ENCODE data around the gene PUS10. TPM values are rescaled to one million over a fixed set of nuclear protein-coding genes. Genes with fewer than 3 reads are reported as not detected.

Gene PUS10
- total and polyA plus RNA-seq, 2 of the 13 experiments (the other 11 are each of a cell fraction or from before 2014, with no cell fraction given) = 41.4 to 44.3 TPM

- ATAC-seq = no peak
- H3K9ac ChIP-seq (ENCODE audit: insufficient read depth, low read depth, low read length) = no peak overlapping the region
- H3K27ac ChIP-seq (ENCODE audit: extremely low read length, insufficient read depth, low read length) = no peak overlapping the region
- no peak overlapping the region for H2AFZ ChIP-seq (ENCODE audit: low read length)
- H3K4me2 ChIP-seq (ENCODE audit: low read depth, low read length) = no peak overlapping the region
- no peaks in the 10 kb centered on the region for H3K4me1 ChIP-seq (ENCODE audit: insufficient read depth, low read length)
- TF ChIP-seq SSRP1 (CRISPR knock-in tag; IDR thresholded peaks at IDR 0.05) = no peak
- TF ChIP-seq, protein P1, sequence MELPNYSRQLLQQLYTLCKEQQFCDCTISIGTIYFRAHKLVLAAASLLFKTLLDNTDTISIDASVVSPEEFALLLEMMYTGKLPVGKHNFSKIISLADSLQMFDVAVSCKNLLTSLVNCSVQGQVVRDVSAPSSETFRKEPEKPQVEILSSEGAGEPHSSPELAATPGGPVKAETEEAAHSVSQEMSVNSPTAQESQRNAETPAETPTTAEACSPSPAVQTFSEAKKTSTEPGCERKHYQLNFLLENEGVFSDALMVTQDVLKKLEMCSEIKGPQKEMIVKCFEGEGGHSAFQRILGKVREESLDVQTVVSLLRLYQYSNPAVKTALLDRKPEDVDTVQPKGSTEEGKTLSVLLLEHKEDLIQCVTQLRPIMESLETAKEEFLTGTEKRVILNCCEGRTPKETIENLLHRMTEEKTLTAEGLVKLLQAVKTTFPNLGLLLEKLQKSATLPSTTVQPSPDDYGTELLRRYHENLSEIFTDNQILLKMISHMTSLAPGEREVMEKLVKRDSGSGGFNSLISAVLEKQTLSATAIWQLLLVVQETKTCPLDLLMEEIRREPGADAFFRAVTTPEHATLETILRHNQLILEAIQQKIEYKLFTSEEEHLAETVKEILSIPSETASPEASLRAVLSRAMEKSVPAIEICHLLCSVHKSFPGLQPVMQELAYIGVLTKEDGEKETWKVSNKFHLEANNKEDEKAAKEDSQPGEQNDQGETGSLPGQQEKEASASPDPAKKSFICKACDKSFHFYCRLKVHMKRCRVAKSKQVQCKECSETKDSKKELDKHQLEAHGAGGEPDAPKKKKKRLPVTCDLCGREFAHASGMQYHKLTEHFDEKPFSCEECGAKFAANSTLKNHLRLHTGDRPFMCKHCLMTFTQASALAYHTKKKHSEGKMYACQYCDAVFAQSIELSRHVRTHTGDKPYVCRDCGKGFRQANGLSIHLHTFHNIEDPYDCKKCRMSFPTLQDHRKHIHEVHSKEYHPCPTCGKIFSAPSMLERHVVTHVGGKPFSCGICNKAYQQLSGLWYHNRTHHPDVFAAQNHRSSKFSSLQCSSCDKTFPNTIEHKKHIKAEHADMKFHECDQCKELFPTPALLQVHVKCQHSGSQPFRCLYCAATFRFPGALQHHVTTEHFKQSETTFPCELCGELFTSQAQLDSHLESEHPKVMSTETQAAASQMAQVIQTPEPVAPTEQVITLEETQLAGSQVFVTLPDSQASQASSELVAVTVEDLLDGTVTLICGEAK (IDR thresholded peaks at IDR 0.05) = peak; percentile 63
- TF ChIP-seq, protein P1 (CRISPR knock-in tag; IDR thresholded peaks at IDR 0.05) = peak; percentile 69; the same call in 1 of the 2 replicates
- TF ChIP-seq ERF (CRISPR knock-in tag; IDR thresholded peaks at IDR 0.05) = no peak
- FAIRE-seq = no peak
- H3K9me3 ChIP-seq (ENCODE audit: low read length) = no peaks in the 10 kb centered on the region
- no peaks in the 10 kb centered on the region for H4K20me1 ChIP-seq (ENCODE audit: insufficient read depth, low read length)
- no TSS peak for BruUV-seq (replicated peaks)
- H3K79me2 ChIP-seq (ENCODE audit: insufficient read depth, low read length) = no peaks in the 10 kb centered on the region
- no peak overlapping the region for H3K4me3 ChIP-seq (replicated peaks in 1 of 3; ENCODE audit: insufficient read depth in 1 of 3, low read depth in 2 of 3, low read length in 3 of 3)
- ChIA-PET POLR2A (no interaction called here), CTCF (ENCODE audit: low intra/inter-chr PET ratio, low total read pairs) (no interaction called here)
- intact Hi-C loops (cut with micrococcal nuclease; ENCODE audit: unreplicated experiment) (no loop called here), in situ Hi-C loops (cut with HindIII; ENCODE audit: extremely low pct_ligation_motif_present, low pct_unique_long_range_greater_than_20kb) (no loop called here)
- peaks cover 14 to 45% of the 10 kb centered on the region in 2 experiments for H3K36me3 ChIP-seq (replicated peaks in 1 of 2; ENCODE audit: control insufficient read depth in 1 of 2, insufficient read depth in 2 of 2, low read length in 2 of 2)
- no peaks in the 10 kb centered on the region for H3K27me3 ChIP-seq (ENCODE audit: control insufficient read depth in 1 of 2, insufficient read depth in 2 of 2, low read length in 2 of 2)
- no peak for DNase-seq (ENCODE audit: low spot score)
- WGBS (ENCODE audit: low lambda C conversion rate) = 97% methylated on average over 1 of the region's 1 CpG
These were observed 119.5 kb downstream of the PUS10 start for GRCh38 chr2:60898567-60898966.

Small RNA genes lying within 50 kb of the gene (small RNA-seq; reads per million reads assigned to genes)
- gene RNA5SP95 (ENCODE audit: insufficient read depth in 2 of 3, insufficient read length in 3 of 3, low read depth in 2 of 3, low replicate concordance in 1 of 3) (0 reads per million in 3 experiments), gene RNU4-51P (ENCODE audit: insufficient read depth in 2 of 3, insufficient read length in 3 of 3, low read depth in 2 of 3, low replicate concordance in 1 of 3) (0 reads per million in 3 experiments)

Other genes starting within 250 kb of the PUS10 start
- 7.0 and 9.7 TPM in 2 replicates for gene REL, start 136.7 kb downstream of the PUS10 start, total RNA-seq (2016; rRNA removed; fragmentation: Illumina TruSeq; extraction: Trizol)
- gene REL, start 136.7 kb downstream of the PUS10 start, polyA plus RNA-seq (2011; rRNA removed) = 3.0 and 3.7 TPM in 2 replicates
- gene PEX13, start 535 bp downstream of the PUS10 start, total RNA-seq (2016; rRNA removed; fragmentation: Illumina TruSeq; extraction: Trizol) = 63.1 and 75.9 TPM in 2 replicates
- gene PEX13, start 535 bp downstream of the PUS10 start, polyA plus RNA-seq (2011; rRNA removed) = 42.1 and 47.9 TPM in 2 replicates
- 20.9 and 22.9 TPM in 2 replicates for gene SANBR, start 47.6 kb upstream of the PUS10 start, total RNA-seq (2016; rRNA removed; fragmentation: Illumina TruSeq; extraction: Trizol)
- gene SANBR, start 47.6 kb upstream of the PUS10 start, polyA plus RNA-seq (2011; rRNA removed) = 9.6 and 9.8 TPM in 2 replicates
- 13.8 and 21.6 TPM in 2 replicates for gene C2orf74, start 143.9 kb upstream of the PUS10 start, total RNA-seq (2016; rRNA removed; fragmentation: Illumina TruSeq; extraction: Trizol)
- gene C2orf74, start 143.9 kb upstream of the PUS10 start, polyA plus RNA-seq (2011; rRNA removed) = 10.6 and 11.9 TPM in 2 replicates

Data from HepG2 (cell line).